PFSK-1 (cell line): ENCODE results near the gene CCDC80.

Source experiments
- FOXP2 ChIP-seq: optimal IDR thresholded peaks from 2 replicates; pipeline ENCODE3; 2011; ENCODE audit warnings: borderline replicate concordance, control low read depth, inconsistent platforms; ENCODE audit not compliant: insufficient read depth; ENCODE audit errors: extremely low read length, extremely low read depth
- POLR2AphosphoS5 ChIP-seq: IDR thresholded peaks from 2 replicates; pipeline ENCODE4 v1.6.1; 2012; ENCODE audit warnings: low read depth, mild to moderate bottlenecking, control low read depth, low read length, moderate library complexity
- SIN3A ChIP-seq: IDR thresholded peaks from 2 replicates; pipeline ENCODE4 v1.6.1; 2012; ENCODE audit warnings: mild to moderate bottlenecking, low read length, moderate library complexity, borderline replicate concordance; ENCODE audit not compliant: insufficient read depth
- TAF1 ChIP-seq: IDR thresholded peaks from 2 replicates; pipeline ENCODE4 v1.6.1; 2012; ENCODE audit warnings: low read length, control low read depth, borderline replicate concordance; ENCODE audit not compliant: insufficient read depth
- TF ChIP-seq, protein P1 (sequence below), 2 experiments: IDR thresholded peaks; 2 replicates each; pipeline versions ENCODE4 v1.6.1 to v1.8.0; 2011 to 2012; ENCODE audit warnings: low read depth in 2 of 2, low read length in 2 of 2, control low read depth in 1 of 2, inconsistent platforms in 1 of 2, mild to moderate bottlenecking in 1 of 2, moderate library complexity in 1 of 2; ENCODE audit not compliant: insufficient read depth in 1 of 2

- TF ChIP-seq POLR2AphosphoS5 (no peak), TAF1 (no peak), SIN3A (no peak), FOXP2 (no peak)
- TF ChIP-seq, protein P1, sequence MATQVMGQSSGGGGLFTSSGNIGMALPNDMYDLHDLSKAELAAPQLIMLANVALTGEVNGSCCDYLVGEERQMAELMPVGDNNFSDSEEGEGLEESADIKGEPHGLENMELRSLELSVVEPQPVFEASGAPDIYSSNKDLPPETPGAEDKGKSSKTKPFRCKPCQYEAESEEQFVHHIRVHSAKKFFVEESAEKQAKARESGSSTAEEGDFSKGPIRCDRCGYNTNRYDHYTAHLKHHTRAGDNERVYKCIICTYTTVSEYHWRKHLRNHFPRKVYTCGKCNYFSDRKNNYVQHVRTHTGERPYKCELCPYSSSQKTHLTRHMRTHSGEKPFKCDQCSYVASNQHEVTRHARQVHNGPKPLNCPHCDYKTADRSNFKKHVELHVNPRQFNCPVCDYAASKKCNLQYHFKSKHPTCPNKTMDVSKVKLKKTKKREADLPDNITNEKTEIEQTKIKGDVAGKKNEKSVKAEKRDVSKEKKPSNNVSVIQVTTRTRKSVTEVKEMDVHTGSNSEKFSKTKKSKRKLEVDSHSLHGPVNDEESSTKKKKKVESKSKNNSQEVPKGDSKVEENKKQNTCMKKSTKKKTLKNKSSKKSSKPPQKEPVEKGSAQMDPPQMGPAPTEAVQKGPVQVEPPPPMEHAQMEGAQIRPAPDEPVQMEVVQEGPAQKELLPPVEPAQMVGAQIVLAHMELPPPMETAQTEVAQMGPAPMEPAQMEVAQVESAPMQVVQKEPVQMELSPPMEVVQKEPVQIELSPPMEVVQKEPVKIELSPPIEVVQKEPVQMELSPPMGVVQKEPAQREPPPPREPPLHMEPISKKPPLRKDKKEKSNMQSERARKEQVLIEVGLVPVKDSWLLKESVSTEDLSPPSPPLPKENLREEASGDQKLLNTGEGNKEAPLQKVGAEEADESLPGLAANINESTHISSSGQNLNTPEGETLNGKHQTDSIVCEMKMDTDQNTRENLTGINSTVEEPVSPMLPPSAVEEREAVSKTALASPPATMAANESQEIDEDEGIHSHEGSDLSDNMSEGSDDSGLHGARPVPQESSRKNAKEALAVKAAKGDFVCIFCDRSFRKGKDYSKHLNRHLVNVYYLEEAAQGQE (IDR thresholded peaks at IDR 0.05; ENCODE audit: insufficient read depth in 1 of 2, low read depth in 2 of 2, low read length in 2 of 2): no peak
These were observed 83.0 kb downstream of the CCDC80 start for GRCh38 chr3:112557976-112558375.
